GM19452 (cell line): ENCODE data around the gene FGGY.
"Not testable (repeated sequence)": the region's sequence is repeated elsewhere in the genome, so short reads cannot be mapped to it uniquely, and the experiment has no call there.

Experiments used
- ATAC-seq: cut with Tn5 transposase; IDR thresholded peaks from one replicate; pipeline ENCODE4 v1.9.1; 2021; ENCODE audit not compliant: unreplicated experiment

The FGGY gene

DNA sequence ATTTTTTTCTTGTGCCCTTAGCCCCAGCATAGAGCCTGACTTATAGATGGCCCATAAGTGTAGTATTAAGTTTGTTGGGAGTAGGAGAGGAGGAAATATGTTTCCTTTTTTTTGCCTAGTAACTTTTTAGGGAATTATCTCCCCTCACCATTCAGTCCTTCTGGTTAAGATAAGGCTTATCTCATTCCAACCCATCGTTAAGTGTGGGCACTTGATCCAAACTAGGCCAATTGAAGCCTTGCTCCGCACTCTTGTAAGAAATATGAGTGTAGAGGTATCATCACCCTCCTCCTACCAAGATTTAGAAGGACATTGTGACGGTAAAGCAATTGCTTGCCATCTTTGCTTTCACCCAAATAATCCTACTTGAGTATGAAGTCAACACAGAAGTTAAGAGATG is 8.8 kb upstream of the FGGY start:
- ATAC-seq = no peak

- no peak for ATAC-seq
Observed at GRCh38 chr1:59289570-59289969, 7.3 kb upstream of the FGGY start.

GRCh38 chr1:59290193-59290949 is 6.5 kb upstream of the FGGY start:
- ATAC-seq = peak; percentile 67

DNA sequence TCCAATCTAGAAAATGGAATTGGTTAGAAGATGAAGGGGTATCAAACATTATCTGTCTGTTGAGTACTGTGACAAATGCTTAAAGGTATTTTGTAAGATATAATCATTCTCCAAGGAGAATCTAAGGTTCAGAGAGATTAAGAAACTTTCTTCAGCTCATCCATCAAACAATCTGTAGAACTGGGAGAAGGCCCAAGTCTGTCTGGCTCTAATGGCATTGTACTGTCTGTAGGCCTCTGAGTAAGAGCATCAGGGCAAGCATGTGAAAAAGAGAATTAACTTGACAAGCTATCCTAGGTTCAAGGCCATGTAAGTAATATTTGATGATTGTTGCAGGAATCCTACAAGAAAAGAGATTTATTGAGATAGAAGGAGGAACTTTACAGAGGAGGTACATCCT is 5.3 kb upstream of the FGGY start:
- no peak for ATAC-seq

- ATAC-seq = peak; percentile 33
Observed at GRCh38 chr1:59292562-59292961, 4.3 kb upstream of the FGGY start.

DNA sequence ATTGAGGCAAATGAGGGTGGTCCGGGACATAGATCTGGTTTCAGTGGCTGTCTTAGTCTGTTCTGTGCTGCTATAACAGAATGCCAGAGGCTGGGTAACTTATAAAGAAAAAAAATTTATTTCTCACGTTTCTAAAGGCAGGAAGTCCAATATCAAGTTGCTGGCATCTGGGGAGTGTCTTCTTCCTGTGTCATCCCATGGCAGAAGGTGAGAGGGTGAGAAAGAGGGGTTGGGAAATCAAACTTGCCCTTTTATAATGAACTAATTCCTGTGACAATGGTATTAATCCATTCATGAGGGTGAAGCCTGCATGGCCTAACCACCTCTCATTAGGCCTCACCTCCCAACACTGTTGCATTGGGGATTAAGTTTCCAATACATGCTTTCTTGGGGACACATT is 3.7 kb upstream of the FGGY start:
- no peak for ATAC-seq

GRCh38 chr1:59293849-59294248 is 3.0 kb upstream of the FGGY start:
- no peak for ATAC-seq

DNA sequence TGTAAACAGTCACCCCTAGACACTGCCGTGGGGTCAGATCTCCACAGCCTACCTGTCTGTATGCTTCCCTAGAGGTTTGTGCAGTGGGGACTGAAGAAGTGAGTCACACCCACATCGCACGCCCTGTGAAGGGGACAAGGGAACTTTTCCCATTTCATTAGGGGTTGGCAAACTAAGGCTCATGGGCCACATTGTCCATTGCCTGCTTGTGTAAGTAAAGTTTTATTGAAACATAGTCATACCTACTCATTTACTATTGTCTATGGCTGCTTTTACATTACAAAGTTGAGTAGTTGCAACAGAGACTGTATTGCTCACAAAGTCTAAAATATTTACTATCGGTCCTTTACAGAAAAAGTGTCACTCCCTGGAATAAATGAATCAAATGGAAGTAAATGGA is 2.5 kb upstream of the FGGY start:
- no peak for ATAC-seq

GRCh38 chr1:59295618-59296017 is 1.3 kb upstream of the FGGY start:
- ATAC-seq = no peak

DNA sequence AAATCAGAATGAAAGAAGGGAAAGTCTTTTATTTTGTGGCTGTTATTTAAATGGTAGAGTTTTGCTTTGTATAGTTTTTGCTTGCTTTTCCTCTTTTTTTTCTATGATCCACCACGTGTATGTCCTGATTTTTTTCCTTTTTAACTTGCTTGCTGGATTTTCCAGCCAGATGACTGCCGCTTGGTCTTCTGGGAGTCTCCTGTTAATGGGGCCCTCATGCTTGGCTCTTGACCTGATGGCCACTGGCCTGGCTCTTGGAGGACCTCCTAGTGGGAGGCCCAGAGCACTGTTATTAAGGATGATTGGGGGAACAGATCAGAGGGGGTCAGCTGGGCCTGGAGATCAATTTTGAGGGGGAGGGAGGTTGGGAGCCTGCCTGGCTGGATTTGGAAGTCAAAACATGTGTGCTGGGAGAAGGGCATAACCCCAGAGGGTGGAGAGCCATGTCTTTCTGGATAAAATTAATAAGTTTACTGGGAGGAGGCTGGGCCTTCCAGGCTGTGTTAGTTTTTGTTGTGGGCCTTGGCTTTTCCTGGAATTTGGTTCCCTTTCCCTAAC is 1.2 kb downstream of the FGGY start:
- ATAC-seq = no peak

GRCh38 chr1:59298710-59299346 is 1.9 kb downstream of the FGGY start:
- ATAC-seq = no peak

DNA sequence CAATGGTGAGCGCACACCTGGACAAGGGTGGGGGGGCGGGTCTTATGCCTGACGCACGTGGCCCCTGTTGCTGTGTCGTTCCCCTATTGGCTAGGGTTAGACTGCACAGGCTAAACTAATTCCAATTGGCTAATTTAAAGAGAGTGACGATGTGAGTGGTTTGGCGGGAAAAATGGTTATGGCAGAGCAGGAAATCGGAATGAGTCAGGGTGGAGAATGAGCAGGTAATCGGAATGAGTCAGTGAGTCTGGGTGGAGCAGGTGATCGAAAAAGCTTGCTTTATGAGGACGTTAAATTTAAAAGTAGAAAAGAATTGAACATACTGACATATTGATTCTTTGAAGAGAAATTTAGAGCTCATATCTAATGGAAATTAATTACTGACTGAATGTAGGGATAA is 2.8 kb downstream of the FGGY start:
- ATAC-seq = not testable (repeated sequence)

- no peak for ATAC-seq
Observed at GRCh38 chr1:59302297-59302696, 5.4 kb downstream of the FGGY start.

- ATAC-seq = no peak
Observed at GRCh38 chr1:59302871-59303270, 6.0 kb downstream of the FGGY start.

GRCh38 chr1:59305188-59305587 is 8.3 kb downstream of the FGGY start:
- ATAC-seq = no peak

DNA sequence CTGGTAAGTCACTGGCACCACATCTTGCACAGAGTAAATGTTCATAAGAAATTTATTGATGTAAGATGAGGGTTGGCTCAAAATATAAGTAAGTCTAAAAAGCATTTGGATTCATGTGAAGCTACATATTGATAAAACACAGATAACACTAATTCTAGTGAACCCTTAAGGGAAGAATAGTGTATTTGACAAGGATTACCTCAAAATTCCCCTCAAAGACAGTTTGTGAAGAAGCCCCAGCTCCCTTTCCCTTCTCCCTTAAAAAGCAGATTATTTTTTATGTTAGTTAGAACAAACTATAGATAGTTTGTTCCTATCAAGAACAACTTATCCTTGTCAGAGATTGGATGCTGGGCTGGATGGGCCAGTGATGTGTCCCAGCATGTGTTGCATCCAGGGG is 10.7 kb downstream of the FGGY start:
- no peak for ATAC-seq

- ATAC-seq = no peak
Observed at GRCh38 chr1:59308839-59309238, 11.9 kb downstream of the FGGY start.

- no peak for ATAC-seq
Observed at GRCh38 chr1:59309392-59309791, 12.5 kb downstream of the FGGY start.

- no peak for ATAC-seq
Observed at GRCh38 chr1:59309795-59310548, 13.1 kb downstream of the FGGY start.

- no peak for ATAC-seq
Observed at GRCh38 chr1:59310549-59311250, 13.8 kb downstream of the FGGY start.
